ENCODE data around the gene TMEM86A.

TMEM86A gene

DNA sequence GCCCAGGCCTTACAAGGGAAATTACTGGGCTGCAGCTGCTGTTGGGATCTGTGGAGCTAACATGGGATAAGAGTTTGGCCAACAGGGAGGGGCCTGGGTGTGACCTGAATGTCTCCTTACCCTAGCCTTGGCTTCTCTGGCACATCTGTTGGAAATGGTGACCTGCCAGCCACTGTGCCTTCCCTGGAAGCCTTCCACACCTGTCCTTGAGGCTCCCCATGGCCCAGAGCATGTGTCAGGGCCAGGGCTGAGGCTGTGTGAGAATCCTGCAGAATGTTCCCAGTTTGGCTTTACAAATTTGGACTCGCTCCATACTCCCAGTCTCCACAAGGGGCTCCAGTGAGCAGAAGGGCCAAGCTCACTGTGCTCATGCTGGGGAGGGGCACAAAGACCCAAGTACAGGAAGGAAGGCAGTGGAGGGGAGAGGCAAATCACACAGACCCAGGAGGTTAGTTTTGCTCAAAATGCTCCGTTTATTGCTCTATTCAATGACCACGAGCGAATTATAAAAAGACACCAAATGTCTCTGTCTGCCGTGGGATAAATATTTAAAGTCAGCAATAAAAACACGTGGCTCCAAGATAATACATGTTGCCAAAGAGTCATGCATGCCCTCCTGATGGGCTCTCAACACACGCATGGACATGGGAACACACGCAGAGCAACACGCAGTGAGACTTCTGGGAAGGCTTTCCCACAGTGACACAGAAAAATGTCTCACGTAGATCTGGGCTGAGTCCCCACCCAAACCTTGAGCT lies 29.1 kb downstream of the TMEM86A start:
- peak; percentile 33 for DNase-seq

DNA sequence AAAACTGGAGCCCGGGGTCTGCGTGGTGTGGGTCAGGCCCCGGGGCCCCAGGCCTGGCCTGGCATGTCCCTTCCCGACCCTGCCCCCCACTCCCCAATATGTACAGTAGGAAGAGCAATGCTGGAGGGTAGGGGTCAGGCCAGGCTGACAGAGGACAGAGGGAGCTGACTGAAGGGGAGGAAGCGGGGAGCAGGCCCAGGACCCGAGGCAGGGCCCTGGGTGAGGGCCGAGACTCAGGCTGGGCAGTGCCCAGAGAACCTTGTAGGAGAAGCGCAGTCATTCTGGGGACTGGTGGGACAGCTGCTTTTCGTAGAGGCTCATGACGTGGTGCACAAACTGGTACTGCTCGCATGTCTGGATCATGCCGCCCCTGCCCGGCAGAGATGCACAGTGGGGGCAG lies 30.1 kb downstream of the TMEM86A start:
- DNase-seq = no peak

DNA sequence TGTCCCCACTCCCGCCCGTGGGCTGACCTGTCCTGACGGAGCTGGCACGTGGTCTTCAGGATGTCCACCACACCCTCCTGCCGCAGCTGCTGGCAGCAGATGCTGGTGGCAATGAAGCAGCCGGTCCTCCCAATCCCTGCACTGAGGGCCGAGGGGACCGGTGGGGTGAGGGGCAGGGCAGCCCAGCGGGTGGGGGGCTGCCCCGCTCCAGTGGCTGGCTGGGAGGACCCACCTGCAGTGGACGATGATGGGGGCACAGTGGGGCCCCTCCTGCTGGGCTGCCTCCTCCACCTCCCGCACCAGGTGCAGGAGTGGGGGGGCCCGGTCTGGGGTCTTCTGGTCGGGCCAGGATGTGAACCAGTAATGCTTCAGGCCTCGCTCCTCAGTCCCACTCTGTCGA lies 30.8 kb downstream of the TMEM86A start:
- DNase-seq = no peak

DNA sequence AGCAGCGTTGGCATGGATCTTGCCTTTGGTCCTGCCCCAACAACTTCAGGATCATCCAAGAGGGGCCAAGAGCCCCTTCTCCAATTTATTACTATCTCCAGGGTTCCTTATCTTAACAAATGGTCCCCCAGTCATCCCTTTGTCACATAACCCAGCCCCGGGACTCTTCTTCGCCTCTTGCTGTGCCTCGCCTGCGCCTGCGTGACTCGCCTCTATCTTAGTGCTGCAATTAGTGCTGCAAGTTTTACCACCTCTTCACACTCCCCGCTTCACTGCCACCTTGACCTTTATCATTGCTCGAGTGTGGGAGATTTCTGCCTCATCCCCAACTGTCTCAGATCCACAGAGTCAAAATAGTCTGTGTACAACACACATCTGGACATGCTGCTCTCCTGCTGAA lies 31.4 kb downstream of the TMEM86A start:
- DNase-seq = no peak

DNA sequence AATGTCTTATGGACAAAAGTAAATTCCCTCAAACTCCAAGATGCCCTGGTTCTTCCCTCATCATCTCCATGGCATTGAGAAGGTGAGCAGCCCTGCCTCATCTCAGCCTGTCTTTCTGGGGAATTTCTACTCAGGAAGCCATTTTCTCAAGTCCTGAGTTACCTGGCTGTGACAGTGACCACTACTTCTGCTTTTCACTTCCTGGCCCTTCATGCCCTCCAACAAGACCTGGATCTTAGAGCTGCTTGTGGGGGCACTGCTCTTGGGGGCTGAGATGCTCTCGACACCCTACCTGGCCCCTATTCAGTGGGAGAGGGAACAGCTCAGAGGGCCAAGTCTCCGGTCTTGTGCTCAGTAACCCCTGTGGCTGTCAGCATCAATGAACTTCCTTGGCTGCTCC lies 32.9 kb downstream of the TMEM86A start:
- DNase-seq = no peak

- peak; percentile 45 for DNase-seq
These were observed 33.6 kb downstream of the TMEM86A start for GRCh38 chr11:18731949-18732821.

GRCh38 chr11:18733202-18733601 lies 34.6 kb downstream of the TMEM86A start:
- DNase-seq = no peak

DNA sequence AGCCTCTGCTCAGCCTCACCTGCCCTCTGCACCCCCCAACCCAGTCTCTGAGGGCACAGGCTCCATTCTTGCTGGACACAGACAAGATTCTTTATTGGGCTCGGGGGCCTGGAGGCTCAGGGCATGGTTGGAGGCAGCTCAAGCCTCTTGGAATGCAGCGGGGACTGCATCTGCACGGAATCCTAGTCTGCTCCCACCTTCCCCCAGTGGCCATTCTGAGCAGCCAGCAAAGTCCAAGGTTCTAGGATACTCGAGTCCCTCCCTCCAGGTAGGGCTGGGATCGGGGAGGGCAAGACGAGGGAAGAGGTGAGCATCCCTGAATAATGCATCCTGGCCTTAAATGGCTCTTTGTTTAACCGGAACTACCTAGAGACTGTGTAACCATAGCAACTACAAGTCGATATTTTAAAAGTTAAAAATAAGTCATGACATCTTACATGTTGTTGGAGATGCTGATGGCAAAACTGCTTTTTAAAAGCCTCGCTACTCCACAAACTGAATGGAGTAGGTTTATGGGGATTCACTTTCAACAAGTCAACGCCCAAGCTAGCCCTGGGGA lies 38.1 kb downstream of the TMEM86A start:
- no peak for DNase-seq

DNA sequence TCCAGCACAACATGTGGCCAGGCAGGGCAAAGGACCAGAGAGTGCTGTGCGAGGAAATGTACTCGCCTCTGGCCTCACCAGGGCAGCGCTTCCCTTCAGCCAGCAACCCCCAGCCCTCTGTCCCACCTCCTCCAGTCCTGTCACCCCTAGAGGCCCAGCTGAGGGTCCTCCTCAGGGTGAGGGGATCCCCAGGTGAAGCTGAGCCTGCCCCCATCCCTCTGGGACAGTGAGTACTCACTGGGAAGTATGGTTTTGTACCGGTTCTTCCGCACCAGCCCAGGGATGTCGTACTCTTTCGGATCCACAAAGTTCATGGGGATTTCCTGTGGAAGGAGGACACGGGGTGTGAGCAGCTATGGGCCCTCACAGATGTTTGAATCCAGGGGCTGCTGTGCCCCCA lies 39.1 kb downstream of the TMEM86A start:
- DNase-seq = no peak

DNA sequence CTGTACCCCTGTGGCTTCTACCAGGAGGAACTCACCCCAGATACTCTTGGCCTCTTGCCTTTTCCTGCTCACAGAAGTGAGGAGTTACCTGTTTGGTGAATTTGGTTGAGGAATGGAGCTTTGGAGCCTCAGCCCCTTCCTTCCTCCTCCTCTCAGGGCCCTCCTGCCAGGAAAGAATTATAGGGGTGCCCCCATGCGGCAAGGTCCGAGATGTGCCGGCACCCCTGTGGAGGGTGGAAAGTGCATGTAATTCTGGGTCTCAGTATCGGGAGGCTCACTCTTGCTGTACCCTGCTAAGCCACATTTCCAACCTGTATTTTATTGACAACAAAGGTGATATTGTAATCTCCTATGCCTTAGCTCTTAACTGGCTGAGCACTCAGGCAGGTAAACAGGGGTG lies 41.1 kb downstream of the TMEM86A start:
- DNase-seq = no peak

DNA sequence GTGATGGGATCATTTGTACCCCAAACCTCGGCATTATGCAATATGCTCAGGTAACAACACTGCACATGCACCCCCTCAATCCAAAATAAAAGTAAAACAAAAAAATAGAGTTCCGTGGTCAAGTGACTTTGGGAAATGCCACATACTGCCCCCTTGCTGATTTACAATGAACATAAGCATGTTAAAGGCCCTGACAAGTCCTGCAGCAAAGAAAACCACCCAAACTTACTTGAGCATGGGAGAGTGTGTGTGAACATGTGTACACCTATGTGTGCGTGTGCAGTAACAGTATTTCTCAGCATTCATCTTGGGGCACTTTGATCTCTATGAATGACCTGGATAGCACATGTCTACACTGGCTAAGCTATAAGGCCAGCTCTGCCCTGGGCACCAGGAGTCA lies 43.2 kb downstream of the TMEM86A start:
- DNase-seq = no peak

DNA sequence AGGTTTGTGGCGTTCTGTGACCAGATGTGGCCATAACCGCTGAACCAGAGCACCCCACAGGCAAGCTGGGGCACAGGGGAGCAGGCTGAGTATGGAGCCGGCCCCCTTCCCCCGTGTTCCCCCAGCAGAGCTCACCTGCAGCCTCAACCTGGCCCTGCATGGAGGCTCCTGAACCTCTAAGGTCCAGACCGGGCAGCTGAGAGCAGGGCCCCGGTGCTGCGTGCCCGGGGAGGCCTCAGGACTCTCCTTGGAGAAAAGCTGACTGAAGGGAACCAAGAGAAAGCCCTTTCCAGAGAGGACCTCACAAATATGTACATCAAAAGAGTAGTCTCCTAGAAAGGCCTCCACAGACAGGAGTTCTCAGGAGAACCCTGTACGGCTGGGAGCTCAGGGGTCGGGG lies 44.8 kb downstream of the TMEM86A start:
- no peak for DNase-seq

DNA sequence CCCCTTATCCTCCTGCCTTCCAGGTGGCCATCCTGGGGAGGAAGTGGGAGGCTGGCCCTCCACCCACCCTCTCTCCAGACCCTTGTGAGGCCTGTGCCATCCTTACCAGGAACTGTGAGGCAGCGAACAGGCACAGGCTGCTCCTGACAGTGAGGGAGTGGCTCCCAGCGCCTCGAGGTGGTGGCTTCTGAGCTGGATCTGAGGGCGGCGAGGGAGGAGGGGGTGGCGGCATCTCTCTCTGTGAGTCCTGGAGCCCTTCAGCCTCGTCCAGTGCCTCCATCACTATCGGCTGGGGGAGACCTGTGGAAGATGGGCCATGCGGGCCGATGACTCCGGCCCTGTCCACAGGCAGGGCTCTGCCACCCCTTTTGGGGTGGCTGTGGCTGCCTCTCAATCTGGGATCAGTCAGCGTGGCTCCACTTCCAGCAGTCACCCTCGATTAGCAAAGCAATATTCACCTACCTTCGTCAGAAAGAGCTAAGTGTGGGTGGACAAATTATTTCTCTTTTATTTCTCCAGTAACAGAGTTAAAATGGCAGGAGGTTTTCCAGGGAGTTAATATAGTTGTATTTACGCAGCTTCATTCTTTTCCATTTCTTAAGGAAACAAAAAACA lies 45.4 kb downstream of the TMEM86A start:
- DNase-seq = no peak

DNA sequence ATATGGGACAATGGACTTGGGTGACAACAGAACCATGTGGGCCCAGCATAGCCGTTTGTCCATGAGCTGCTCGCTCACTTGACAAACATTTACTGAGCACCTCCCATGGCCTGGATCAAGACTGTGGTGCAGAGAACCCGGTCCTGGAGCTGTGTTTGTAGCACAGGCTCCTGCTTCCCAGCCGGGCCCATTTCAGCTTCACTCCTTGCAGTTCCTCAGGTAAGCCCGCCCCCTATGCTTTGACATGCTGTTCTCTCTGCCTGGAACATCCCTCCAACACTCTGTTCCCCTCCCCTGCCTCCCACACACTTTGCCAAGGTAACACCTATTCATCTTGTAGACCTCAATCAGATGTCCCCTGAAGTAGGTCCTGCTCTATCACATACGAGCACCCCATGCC lies 46.7 kb downstream of the TMEM86A start:
- no peak for DNase-seq

- no peak for DNase-seq
These were observed 50.3 kb downstream of the TMEM86A start for GRCh38 chr11:18748766-18749365.

- DNase-seq = peak; percentile 61
These were observed 51.2 kb downstream of the TMEM86A start for GRCh38 chr11:18749681-18750319.

- DNase-seq = no peak
These were observed 52.4 kb downstream of the TMEM86A start for GRCh38 chr11:18750944-18751343.

DNA sequence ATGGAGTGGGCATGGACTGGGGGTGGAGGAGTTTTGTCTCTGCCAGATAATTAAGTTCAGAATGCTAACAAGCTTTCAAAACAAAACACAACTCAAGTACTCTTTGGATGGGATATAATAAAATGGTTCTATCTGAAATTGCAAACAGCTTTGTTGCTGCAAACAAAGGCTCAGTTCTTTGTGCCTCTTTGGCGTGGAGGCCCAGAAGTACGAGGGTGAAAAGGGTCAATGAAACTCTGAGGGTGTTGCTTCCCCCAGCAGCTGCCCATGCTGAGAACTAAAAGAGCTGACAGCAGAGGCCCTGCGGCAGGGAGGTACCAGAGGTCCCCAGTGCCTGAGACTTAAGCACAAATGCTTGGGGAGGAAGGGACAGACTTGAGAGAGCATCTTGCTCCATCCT lies 53.9 kb downstream of the TMEM86A start:
- DNase-seq = no peak

GRCh38 chr11:18754308-18754707 lies 55.7 kb downstream of the TMEM86A start:
- DNase-seq = no peak
